Activated T-helper 1 cell treated with Interleukin-2 at 50 U/mL for 16 hours (primary cell): ENCODE results near the gene TP73.

Experiments
- DNase-seq: peaks from one replicate; pipeline ENCODE4 v3.0.0-alpha.2; 2020; ENCODE audit warnings: low read depth

The TP73 gene

DNA sequence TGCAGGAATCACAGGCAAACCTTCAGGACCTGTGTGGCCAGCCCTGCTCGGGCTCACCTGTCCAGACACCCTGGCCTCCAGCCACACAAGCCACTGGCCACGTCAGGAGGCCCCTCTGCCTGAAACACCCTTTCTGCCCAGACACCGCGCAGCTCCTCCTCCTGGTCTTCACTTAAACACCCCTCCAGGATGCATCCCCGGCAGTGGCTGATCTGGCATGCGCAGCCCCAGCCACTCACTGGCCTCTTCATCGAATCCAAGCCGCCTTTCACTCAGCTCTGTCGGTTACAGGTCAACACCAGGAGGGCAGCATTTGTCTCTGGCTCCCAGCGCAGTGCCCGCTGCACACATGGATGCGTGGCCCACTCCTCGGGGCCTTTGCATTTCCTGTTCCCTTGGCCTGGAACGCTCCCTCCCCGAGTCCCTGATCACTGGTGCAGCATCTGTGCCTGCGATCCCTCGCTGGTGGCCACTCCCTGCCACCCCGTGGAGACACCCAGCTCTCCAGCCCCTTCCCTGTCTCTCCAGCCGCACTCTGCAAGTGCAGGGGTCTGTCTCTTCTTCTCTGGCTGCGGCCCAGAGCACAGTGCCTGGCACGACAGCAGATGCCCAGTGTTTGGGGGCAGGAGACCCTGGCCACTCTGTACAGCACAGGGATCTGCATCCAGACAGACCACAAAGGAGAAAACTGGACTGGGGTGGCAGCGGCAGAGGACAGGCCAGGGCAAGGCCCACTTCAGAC lies 18.1 kb upstream of the TP73 start:
- no peak for DNase-seq

DNA sequence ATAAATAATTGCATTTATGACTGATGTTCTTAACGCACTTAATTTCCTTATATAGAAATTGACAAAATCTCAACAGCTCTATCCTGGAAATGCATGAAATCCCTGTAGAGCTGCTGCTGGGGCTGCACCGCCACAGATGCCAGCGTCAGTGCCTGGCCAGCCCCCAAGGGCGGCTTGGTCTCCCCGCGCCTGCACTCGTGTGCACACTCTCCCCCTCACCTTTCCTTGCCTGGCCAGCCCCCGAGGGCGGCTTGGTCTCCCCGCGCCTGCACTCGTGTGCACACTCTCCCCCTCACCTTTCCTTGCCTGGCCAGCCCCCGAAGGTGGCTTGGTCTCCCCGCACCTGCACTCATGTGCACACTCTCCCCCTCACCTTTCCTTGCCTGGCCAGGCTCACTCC lies 16.2 kb upstream of the TP73 start:
- no peak for DNase-seq

DNA sequence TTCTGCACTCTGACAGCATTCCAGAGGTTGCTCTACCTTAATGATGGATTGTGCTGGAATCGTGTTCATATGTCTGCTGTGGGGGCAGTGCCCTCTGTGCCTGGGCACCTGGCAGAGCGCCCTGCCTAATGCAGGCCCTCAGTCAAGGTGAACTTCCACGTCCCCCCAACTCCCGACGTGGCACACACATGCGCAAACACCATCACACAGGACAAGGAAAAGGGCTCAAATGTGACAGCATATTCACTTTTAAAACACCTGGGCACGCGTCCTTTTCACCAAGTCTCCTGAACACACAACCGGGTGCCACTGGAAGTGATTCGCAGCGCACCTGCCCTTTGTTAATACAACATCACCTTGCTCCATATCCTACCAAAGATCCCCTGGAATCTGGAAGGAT lies 15.8 kb upstream of the TP73 start:
- no peak for DNase-seq

DNA sequence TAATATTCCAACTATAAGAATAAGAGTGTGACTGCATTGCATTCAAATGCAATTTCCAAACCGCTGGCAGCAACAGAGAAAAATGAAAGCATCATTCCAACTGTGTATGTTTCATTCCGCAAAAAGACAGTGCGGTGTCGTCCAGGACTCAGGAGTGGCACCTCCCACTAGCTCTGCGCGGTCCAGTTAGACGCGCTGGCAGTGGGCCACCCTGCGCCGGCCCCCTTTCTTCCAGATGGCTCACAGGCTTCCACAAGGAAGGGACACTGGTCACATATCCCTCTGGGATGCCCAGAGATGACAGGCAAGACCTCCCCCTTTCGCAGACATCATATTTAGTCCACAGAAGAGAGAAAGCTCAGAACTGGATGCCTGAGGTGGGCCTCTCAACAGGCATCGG lies 14.3 kb upstream of the TP73 start:
- no peak for DNase-seq

DNA sequence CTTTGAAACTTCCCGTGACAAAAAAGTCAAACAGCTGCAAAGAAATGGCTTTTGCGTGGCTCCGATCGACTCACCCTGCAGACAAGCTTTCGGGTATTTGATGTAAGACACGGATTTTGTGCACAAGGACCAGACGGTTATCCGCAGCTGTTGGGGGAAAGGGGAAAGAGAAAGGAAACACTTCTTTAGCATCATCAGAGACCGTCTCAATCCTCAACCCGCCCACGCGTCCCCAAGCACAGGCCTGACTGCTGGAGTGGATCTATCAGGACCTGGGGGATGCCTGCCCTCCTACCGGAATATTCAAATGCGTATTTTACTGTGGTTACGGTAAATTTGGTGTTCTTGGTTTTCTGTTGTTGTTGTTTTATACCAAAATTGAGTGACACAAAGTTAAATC lies 13.6 kb upstream of the TP73 start:
- DNase-seq = no peak

DNA sequence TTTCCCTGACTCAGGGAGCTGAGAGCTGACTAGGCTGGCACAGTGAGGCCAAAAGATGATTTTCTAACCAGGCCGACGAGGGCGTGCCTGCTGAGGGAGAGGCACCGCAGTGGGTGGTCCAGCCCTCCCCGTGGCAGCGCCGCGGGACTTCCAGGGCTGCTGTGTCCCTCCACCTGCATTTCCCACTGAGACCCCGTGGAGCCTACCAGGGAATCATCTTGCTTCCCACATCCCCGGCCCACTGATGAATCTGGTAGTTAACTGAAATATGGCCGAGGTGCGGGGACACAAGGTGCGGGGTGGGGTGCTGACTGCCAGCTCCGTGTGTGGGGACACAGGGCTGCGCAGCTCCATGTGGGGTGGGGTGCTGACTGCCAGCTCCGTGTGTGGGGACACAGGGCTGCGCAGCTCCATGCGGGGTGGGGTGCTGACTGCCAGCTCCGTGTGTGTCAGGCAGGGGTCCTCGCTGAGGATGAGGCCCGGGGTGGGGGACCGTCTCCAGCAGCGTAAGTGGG lies 12.9 kb upstream of the TP73 start:
- DNase-seq = no peak

DNA sequence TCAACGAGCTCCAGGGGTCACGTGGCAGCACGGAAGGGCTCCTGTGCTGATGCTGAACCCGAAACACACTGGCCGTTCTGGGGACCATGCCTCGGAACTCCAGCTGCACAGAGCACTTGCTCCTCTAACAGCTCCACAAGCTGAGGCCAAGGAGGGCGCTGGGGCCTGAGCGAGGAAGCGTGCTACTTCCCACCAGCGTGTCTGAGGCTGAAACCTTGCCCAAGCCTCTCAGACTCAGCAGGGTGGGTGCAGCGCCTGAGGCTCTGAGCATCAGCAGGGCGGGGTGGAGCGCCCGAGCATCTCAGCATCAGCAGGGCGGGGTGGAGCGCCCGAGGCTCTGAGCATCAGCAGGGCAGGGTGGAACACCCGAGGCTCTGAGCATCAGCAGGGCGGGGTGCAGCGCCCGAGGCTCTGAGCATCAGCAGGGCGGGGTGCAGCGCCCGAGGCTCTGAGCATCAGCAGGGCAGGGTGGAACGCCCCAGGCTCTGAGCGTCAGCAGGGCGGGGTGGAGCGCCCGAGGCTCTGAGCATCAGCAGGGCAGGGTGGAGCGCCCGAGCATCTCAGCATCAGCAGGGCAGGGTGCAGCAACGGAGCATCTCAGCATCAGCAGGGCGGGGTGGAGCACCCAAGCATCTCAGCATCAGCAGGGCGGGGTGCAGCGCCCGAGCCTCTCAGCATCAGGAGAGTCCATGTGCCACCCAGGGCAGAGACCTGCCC lies 12.0 kb upstream of the TP73 start:
- no peak for DNase-seq

DNA sequence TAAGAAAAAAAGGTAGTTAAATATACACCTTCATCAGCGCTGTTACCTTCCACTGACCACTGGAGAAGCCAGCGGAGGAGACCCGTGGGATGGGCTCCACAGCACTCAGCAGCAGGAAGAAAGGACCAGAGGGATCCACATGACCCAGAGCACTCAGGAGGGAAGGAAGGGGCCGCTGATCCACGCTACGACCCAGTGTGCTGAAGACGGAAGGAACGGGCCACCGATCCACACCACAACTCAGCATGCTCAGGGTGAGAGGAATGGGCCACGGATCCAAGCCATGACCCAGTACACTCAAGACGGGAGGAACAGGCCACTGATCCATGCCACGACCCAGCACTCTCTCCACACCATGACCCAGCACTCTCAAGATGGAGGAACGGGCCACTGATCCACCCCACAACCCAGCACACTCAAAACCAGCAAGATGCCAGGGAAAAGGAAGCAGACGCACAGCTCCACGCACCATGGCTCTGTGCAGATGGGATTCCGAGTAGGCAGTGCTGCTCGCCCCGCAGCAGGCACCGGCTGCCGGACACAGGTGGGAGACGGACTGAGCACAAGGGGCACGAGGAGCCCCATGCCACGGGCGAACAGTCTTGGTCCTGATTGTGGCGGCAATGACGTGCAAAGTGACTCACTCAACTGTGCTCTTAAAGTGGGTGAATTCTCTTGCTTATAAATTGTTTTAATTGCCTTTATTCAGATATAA lies 11.1 kb upstream of the TP73 start:
- DNase-seq = no peak

DNA sequence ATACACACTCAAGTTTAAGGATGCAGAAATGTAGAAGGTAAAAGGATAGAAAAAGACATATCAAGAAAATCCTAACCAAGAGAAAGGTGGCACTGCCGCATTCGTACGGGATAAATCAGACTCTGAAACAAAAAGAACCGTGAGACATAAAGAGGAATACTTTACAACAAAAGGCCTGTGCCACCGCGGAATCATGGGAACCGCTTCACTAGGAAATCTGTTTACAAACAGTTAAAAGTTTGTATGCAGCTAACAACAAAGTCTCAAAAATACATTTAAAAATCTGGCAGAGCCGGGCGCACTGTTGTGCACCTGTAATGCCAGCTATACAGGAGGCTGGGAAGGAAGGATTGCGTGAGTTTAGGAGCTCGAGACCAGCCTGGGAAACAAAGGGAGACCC lies 10.5 kb upstream of the TP73 start:
- no peak for DNase-seq

DNA sequence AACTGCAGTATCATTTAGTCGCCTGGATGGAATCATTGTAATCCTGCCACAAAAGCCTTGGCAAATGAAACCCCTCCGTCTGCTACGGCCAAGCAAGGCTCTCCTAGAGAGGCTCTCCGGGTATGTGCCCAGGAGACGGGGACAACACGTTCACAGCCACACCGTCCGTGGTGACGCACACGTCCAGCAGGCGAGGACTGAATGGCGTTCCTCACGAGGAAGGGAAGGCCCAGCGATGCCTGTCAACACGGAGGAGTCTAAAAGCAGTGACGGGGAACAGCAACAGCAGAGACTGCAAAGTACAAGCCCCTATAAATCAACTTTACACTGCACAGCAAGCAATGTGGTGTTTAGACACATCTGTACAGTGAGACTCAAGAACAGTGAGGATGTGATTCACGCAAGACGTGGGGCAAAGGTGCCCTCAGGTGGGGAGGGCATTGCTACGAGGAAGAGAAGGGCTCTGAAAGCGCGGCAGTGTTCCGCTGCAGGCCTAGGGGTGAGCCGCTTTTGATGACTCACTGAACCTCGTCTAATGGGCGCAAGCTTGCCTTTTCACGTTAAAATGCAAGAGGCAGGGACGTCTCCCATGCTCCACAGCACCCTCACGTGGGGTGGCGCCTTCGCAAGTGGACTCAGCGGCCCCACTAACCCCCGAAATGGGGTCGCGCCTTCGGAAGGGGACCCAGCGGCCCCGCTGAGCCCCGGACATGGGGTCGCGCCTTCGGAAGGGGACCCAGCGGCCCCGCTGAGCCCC lies 9.2 kb upstream of the TP73 start:
- no peak for DNase-seq

DNA sequence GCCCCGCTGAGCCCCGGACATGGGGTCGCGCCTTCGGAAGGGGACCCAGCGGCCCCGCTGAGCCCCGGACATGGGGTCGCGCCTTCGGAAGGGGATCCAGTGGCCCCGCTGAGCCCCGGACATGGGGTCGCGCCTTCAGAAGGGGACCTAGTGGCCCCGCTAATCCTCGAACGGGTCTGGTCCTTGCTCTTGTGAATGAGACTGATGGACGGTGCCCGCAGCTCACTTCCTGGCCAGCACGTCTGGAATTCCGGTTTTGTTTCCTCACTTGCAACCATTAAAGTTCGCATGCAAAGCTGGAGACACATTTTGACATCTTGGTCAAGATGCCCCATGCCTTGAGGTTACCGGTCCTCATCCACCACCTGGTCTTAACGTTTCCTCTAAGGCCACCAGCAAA lies 8.0 kb upstream of the TP73 start:
- no peak for DNase-seq

DNA sequence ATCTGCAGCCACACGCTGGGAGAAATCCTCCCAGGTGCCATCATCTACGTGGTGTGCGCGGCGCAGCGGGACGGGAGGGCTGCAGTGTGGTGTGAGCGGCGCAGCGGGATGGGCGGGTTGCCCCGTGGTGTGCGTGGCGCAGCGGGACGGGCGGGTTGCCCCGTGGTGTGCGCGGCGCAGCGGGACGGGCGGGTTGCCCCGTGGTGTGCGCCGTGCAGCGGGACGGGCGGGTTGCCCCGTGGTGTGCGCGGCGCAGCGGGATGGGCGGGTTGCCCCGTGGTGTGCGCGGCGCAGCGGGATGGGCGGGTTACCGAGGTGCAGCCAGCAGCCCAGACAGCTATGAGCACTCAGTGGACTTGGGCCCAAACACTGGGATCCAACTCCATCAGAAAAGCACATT lies 7.1 kb upstream of the TP73 start:
- DNase-seq = no peak

DNA sequence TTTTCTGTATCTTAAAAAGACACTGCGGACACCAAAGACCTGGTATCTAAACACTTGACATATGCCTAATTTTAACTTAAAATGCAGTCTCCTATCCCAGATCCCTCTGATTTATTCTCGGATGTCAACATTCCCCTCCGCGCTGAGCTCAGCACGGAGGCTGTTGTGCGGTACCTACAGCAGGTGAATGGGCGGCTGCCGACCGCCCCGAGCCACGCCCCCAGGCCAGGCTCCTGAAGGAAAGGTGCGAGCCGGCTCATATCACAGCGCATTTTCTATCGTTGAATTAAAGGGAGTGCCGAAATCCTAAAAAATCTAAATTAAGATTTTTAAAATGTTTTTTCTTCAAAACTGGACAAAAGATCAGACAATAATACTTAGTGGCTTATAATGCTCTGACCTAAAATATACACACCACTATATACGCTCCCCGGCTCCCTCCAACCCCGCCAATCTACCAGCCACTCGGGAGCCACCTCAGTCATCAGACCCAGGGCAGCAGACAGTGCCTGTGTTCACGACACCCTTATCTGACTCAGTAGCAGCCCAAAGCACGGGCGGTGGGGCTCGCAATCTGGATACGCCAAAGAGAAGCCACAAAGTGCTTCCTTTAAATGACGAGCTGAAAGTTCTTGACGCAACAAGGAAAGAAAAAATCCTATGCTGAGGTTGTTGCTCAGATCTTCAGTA lies 6.5 kb upstream of the TP73 start:
- DNase-seq = no peak

DNA sequence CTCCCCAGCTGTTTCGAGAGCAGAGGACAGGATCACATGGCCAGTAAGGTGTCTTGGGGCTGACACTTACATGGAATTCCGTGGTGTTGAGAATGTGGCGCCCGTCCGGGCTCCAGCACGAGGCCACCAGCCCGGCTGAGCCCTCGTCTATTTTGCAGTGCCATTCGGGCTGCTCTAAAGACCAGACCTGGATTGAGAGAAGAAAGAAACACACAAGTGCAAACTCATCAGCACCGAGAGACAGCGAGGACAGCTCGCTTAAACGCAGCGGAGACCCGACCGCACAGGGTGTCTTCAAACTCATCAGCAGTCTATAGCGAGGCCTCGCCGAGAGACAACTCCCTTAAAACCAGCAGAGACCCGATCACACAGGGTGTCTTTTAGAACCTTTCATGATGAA lies 5.7 kb upstream of the TP73 start:
- DNase-seq = no peak

DNA sequence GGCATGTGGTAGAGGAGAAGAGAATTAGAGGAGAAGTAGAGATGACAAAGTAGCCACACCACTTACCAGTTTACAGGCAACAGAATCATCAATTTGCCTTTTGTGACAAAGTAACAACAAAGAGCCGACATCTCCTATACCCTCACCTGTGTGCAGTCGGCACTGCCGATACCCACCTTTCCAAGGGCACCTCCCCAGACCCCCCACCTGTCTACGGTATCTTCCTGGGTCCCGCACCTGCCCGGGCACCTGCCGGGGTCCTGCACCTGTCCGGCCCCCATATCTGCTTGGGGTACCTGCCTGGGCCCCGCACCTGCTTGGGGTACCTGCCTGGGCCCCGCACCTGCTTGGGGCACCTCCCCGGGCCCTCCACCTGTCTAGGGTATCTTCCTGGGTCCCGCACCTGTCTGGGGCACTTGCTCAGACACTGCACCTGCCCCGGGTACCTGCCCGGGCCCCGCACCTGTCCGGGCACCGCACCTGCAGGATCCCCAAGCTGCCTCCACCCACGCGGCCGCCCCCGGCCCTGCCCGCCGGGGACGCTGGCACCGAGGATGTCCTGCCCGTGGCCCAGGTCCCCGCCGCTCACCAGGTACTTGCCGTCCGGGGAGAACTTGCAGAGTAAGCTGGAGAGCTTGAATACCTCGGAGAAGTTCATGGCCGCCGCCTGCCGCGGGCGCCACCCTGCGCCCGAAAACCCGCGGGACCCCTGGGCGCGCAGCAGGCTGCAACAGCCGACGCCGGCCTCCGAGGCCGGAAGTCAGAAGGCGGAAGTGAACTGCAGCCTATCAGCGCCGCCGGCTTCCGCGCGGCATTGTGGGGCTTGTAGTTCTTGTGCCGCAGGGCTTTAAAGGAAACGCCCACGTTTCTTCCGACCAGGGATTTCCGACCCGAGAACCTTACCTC lies 2.7 kb upstream of the TP73 start, which contains the start of gene WRAP73:
WRAP73 (minus strand) TSS at position 762 of the 906 bp plus-strand sequence; CDS start at position 658, 104 bp downstream.
- DNase-seq = peak; percentile 81

DNA sequence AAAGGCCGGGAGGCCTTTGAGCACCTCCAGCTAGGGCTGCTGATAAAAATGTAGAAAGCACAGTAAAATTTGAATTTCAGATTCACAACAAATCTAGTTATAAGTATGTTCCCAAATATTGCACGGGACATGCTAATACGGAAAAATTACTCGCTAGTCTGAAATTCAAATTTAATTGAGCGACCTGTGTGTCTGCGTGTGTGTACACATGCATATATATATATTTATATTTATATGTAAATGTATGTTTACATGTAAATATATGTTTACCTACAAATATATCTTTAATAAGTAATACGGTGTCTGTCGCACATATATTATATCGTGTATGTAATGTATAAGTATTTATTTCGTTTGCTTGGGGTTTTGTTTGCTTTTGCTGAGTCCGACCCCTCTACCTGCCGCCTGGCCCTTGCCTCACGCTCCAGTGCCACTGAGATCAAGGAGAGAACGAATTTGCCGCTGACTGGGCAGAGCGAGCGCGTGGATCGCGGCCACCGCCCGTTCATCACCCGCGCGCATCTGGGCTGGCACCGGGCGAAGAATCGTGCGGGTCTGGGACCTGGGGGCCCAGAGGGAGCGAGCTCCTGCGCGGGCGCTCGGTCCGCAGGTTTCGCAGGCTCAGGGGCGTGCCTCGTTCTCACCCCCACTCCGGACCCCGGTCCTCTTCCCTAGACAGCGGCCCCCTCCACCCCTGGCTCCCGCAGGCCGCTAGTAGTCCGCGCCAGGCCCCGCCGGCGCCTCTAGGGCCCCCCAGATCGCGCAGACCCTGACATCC lies 1.9 kb upstream of the TP73 start:
- DNase-seq = no peak

DNA sequence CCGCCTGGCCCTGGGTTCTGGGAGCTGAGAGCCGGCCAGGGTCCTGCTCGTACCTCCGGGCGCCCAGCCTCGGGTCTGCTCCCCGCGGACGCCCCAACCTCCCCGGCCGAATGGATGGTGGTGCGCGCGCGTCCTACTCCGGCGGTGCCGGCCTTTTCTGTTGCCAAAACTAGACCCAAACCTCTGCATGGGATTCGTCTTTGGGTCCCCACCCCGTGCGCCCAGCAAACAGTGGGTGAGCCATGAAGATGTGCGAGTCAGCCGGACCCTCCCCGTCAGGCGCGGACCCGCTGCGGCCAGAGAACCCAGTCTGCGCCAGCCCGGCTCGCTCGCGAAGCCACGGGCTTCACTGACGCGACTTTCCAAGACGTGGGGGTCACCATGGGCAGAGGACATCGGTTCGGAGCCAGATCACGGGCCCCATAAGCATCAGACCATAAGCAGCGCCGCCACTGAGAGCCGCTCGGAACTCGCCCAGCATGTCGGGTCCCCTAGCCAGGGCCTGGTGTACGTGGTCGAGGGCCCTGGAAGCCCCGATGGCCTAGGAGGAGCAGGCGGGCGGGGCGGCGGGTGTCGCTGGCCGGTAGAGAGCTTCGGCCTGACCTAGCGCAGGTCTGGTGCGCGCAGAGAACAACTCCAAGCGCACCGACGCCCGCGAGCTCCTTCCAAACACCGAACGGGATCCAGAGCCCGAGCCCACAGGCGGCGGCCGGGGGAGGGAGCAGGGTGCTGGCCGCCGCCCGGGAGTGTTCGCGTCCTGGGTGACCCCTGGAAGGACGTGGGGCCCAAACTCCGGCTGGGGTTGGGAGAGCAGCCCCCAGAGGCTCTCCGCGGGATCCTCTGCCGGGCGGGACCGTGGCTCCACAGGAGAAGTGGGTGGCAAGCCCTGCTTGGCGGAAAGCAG lies 1.0 kb upstream of the TP73 start:
- DNase-seq = no peak

DNA sequence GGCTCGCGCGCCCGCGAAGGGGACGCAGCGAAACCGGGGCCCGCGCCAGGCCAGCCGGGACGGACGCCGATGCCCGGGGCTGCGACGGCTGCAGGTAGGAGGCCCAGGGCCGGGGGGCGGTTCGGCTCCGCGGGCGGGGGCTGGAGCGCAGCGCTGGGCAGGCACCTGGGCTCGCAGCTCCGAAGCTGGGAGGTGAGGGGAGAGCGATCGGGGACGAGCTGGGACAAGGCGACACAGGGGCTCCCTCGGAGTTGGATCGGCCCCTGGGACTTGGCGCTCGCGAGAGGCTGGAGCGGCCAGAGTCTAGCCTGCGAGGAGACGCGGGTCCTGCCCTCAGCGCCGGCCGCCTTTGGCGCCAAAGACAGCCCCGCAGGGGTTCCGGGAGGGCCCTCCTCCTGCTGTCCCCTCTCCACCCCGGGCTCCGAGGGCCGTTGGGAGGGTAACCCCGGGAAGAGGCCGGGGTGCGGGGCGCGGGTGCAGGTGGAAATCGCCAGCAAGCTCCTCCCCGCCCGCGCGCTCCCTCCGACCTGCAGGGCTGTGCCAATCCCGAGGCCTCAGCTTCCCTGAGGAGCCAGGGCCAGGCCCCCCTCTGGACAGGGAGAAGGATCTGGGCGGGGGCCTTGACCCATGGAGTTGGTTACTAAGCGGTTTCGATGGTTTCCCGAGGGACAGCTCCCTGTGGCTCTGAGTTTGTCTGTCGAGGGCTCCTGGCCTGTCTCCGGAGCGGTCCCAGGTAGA lies 401 bp downstream of the TP73 start:
- DNase-seq = no peak
